Activated CD4-positive, CD25-positive, alpha-beta regulatory T cell treated with anti-CD3 and anti-CD28 coated beads, Interleukin-2, amount 50 U/mL, for 24 hours (primary cell): ENCODE data around the gene NEK2.
"Not testable (repeated sequence)": the region's sequence is repeated elsewhere in the genome, so short reads cannot be mapped to it uniquely, and the experiment has no call there.

Source experiments
- ATAC-seq, 2 donors: fragments of 150-1000 bp; cut with Tn5 transposase; one replicate each; pipeline ENCODE4 v1.10.0; 2021; ENCODE audit warnings: mild to moderate bottlenecking in 1 of 2, moderate library complexity in 1 of 2

Gene NEK2

GRCh38 chr1:211675230-211676105 is at the start of gene NEK2:
NEK2 (minus strand) TSS chr1:211675621; CDS start chr1:211675479, 142 bp downstream.
- peak; percentile 97 to 98 for ATAC-seq

GRCh38 chr1:211724687-211725196 is 49.3 kb upstream of the NEK2 start:
- ATAC-seq = no peak

GRCh38 chr1:211723273-211723672 is 47.9 kb upstream of the NEK2 start:
- no peak for ATAC-seq

GRCh38 chr1:211722277-211723175 is 47.1 kb upstream of the NEK2 start:
- ATAC-seq = no peak

GRCh38 chr1:211716555-211716954 is 41.1 kb upstream of the NEK2 start:
- not testable (repeated sequence) for ATAC-seq

- ATAC-seq = no peak
These were observed 40.5 kb upstream of the NEK2 start for GRCh38 chr1:211715971-211716370.

GRCh38 chr1:211714154-211714553 is 38.7 kb upstream of the NEK2 start:
- no peak for ATAC-seq

- ATAC-seq = no peak
These were observed 37.8 kb upstream of the NEK2 start for GRCh38 chr1:211713231-211713630.

- ATAC-seq = no peak
These were observed 35.9 kb upstream of the NEK2 start for GRCh38 chr1:211711315-211711705.

- ATAC-seq = no peak
These were observed 35.3 kb upstream of the NEK2 start for GRCh38 chr1:211710566-211711314.

GRCh38 chr1:211708926-211709325 is 33.5 kb upstream of the NEK2 start:
- ATAC-seq = no peak

GRCh38 chr1:211708006-211708405 is 32.6 kb upstream of the NEK2 start:
- no peak for ATAC-seq

GRCh38 chr1:211705467-211706091 is 30.2 kb upstream of the NEK2 start:
- ATAC-seq = no peak

- no peak for ATAC-seq
These were observed 29.1 kb upstream of the NEK2 start for GRCh38 chr1:211704543-211704942.

GRCh38 chr1:211703812-211704537 is 28.6 kb upstream of the NEK2 start:
- no peak for ATAC-seq

- ATAC-seq = no peak
These were observed 26.3 kb upstream of the NEK2 start for GRCh38 chr1:211701733-211702132.

GRCh38 chr1:211699059-211699458 is 23.6 kb upstream of the NEK2 start:
- ATAC-seq = no peak

GRCh38 chr1:211698161-211699026 is 23.0 kb upstream of the NEK2 start:
- peak; percentile 77 to 82 for ATAC-seq

GRCh38 chr1:211697356-211697755 is 21.9 kb upstream of the NEK2 start:
- peak in 1 of 2 donors; percentile 25 for ATAC-seq

- ATAC-seq = peak in 1 of 2 donors; percentile 28
These were observed 19.9 kb upstream of the NEK2 start for GRCh38 chr1:211695135-211695816.
